OCI-LY7 (cell line): ENCODE data around the gene P2RY8.
"Not testable (repeated sequence)": the region's sequence is repeated elsewhere in the genome, so short reads cannot be mapped to it uniquely, and the experiment has no call there.

ENCODE experiments used
- CTCF ChIP-seq: fragments of 200-600 bp; sonication (generic); conservative IDR thresholded peaks from 2 replicates; pipeline ENCODE4 v1.5.1; 2014; ENCODE audit warnings: mild to moderate bottlenecking, antibody characterized with exemption, low read length, moderate library complexity, mixed read lengths
- EZH2phosphoT487 ChIP-seq: fragments of 200-600 bp; sonication (generic); IDR thresholded peaks from 2 replicates; pipeline ENCODE4 v1.6.1; 2018; ENCODE audit warnings: low read depth, borderline replicate concordance, mild to moderate bottlenecking, mixed run types, antibody characterized with exemption, low read length, moderate library complexity, mixed read lengths

- not testable (repeated sequence) for TF ChIP-seq CTCF, EZH2phosphoT487
Observed at GRCh38 chrX:1491248-1491647, 45.7 kb downstream of the P2RY8 start.
